CD1c-positive myeloid dendritic cell (primary cell): ENCODE results near the gene IKBKG.
"Not testable (repeated sequence)": the region's sequence is repeated elsewhere in the genome, so short reads cannot be mapped to it uniquely, and the experiment has no call there.

Experiments used
- DNase-seq: peaks from one replicate; pipeline ENCODE4 v3.0.0-alpha.2; 2016; ENCODE audit errors: extremely low spot score

Gene IKBKG, protein sequence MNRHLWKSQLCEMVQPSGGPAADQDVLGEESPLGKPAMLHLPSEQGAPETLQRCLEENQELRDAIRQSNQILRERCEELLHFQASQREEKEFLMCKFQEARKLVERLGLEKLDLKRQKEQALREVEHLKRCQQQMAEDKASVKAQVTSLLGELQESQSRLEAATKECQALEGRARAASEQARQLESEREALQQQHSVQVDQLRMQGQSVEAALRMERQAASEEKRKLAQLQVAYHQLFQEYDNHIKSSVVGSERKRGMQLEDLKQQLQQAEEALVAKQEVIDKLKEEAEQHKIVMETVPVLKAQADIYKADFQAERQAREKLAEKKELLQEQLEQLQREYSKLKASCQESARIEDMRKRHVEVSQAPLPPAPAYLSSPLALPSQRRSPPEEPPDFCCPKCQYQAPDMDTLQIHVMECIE

DNA sequence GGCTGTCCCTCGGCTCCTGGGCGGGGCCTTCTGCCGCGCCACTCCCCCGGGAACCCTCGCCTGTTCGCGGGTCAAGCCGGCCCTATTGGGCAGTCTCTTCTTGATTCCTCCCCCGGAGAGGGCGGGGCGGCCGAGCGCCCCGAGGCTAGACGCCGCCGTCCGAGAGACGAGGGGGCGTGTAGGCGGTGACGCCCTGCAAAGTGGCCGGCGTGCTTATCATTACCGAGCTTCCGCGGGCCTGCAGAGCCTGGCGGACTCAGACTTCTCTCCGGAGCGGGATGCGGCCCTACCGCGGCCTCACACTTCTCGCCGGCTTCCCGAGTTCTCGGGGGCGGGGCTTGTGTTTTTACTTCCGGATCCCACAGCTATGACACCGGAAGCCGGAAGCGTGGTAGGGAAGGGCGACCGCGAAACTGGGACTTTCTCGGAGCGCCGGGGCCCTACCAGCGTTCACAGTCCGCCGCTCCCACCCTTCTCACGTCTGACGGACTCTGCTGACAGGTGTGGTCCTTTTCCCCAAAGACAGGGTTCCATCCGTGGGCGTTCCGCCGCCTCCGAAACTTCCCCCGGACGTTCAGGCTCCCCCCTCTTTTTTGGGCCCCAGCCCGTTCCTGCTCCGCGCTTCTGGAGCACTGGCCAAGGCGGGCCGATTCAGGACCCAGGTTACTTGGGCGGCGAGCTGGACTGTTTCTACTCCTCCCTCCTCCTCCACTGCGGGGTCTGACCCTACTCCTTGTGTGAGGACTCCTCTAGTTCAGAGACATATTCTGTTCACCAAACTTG, at the start of gene IKBKG:
TSS of gene IKBKG (plus strand) at position 376 of the 783 bp plus-strand sequence. CDS start 4,383 bp downstream, outside the sequence.
- DNase-seq: peak; percentile 91

DNA sequence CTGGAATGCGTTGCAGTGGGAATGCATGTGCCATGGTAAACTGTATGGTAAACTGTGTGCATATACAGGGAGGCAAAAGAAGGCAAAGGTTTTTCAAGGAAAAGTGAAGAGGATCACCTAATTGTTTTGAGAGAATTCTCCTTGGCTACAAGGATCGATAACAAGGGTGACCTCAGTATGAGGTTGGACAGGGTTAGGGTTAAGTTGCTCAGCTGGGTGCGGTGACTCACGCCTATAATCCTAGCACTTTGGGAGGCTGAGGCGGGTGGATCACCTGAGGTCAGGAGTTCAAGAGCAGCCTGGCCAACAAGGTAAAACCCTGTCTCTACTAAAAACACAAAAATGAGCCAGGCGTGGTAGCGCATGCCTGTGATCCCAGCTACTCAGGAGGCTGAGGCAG, 46.0 kb upstream of the IKBKG start:
- not testable (repeated sequence) for DNase-seq

DNA sequence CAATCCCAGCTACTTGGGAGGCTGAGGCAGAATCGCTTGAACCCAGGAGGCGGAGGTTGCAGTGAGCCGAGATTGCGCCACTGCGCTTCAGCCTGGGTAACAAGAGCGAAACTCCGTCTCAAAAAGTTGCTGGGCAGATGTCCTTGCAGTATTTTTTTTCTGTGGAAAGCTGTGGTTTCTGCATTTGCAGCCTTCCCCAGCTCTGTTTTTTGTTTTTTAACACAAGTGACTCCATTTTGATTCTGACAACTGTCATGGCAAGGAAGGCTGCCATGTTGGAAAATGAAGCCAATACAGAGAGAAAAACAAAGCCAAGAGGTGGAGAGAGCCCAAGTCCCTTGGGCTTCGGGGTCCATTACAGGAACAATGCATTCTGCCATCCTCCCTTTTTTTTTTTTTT, 45.3 kb upstream of the IKBKG start:
- no peak for DNase-seq

DNA sequence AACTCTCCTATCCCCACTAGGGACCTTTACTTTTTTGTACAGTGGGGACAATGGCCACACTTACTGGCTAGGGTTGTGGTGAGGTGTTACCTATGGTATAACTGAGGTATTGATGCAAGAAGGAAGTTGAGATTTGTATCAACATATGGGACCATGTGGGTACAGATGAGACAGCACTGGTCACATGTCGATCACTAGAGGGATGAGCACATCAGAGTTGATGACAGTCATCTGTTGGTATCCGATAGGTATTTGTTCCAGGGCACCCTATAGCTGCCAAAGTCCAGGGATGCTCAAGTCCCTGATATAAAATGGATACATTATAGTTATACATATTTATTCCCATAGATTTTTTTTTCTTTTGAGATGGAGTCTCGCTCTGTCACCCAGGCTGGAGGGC, 44.4 kb upstream of the IKBKG start:
- DNase-seq: no peak

DNA sequence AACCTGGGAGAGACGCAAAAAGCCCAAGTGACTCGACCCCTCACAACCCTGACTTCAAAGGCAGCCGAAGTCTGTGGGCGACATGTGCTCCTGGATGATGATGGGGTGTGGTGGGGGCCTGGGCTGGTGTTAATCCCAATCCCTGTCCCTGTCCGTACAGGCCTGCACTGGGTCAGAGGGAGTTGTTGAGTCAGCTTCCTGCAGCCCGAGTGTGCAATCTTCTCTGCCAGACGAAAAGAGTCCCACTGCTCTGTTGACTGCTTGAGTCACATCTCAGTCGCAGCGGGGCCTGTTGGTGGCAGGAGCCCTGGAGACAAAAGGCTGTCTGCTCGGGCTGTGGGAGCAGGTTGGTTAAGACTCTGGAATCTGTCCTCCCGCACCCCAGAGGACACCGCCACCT, 41.7 kb upstream of the IKBKG start:
- DNase-seq: no peak

DNA sequence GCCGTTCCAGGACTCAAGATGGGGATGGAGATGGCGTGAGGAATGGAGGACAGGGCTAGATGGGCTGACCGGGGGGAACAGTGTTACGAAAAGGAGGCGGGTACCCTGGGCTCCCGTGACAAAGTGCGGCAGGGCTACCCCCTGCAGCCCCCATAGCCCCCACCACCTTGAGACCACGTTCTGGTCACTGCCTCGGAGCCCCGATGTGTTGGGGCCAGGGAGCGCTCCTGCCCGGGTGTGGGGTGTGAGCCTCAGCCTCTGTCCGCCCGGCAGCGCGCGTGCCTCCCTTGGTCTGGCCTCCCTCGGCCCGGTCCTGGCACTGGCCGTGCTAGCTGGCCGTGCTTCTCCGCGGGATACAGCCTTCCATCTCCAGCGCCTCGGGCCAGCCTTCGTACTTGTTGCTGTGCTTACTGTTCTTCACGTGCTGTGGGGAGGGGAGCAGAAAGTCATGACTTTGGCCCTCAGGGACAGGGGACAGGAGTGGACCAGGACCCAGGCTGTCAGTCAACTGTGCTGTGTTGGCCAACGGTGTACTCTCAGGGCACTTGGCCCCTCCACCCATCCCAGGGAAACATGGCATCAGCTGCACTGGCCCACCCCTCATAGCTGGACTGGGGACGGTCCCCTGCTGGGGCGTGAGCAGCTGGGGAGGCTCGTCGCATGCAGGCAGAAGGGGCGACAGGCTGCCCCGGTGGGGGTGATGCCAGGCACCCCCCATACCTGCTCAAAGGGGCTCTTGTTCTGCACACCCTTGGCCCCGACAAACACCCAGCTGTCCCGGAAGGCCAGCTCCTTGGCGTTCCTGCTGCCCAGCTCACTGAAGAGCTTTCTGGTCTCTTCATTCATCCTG, 40.7 kb upstream of the IKBKG start:
- no peak for DNase-seq

- no peak for DNase-seq
These were observed 39.6 kb upstream of the IKBKG start for GRCh38 chrX:154507673-154508383.

DNA sequence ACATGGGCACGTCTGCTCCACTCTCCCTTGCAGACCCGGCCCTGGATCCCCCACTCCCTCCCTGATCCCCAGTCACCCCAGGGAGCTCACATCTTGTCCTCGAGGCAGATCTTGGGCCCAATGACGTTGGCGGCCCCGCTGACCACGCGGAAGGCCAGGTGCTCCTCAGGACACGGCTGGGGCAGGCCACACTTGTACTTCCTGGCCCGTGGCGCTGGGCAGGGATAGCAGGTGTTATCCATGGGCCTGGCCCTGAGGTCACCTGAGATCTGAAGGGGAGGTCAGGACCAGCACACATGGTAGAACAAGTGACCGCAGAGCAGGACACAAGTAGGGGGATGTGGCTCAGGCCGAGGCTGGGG, 39.1 kb upstream of the IKBKG start:
- DNase-seq: no peak

- no peak for DNase-seq
These were observed 38.0 kb upstream of the IKBKG start for GRCh38 chrX:154509455-154509854.

DNA sequence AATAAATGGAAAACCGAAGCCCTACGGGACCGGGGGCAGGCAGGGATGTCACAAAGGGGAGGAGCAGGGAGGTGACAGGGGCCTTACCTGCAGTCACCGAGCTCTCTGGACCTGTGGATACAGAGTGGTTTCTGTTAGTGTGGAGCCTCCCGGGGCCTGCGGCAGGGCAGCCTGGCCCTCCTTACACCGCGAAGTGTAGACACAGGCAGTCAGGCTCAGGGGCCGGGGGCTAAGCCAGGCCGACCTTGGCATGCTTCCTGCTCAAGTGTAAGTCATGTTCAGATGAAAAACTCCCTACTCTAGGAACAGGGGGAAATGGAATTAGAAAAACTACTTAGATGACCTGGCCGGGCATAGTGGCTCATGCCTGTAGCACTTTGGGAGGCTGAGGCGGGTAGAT, 35.7 kb upstream of the IKBKG start:
- no peak for DNase-seq

GRCh38 chrX:154512879-154513553, 34.4 kb upstream of the IKBKG start:
- no peak for DNase-seq

GRCh38 chrX:154513716-154514115, 33.7 kb upstream of the IKBKG start:
- peak; percentile 2 for DNase-seq

DNA sequence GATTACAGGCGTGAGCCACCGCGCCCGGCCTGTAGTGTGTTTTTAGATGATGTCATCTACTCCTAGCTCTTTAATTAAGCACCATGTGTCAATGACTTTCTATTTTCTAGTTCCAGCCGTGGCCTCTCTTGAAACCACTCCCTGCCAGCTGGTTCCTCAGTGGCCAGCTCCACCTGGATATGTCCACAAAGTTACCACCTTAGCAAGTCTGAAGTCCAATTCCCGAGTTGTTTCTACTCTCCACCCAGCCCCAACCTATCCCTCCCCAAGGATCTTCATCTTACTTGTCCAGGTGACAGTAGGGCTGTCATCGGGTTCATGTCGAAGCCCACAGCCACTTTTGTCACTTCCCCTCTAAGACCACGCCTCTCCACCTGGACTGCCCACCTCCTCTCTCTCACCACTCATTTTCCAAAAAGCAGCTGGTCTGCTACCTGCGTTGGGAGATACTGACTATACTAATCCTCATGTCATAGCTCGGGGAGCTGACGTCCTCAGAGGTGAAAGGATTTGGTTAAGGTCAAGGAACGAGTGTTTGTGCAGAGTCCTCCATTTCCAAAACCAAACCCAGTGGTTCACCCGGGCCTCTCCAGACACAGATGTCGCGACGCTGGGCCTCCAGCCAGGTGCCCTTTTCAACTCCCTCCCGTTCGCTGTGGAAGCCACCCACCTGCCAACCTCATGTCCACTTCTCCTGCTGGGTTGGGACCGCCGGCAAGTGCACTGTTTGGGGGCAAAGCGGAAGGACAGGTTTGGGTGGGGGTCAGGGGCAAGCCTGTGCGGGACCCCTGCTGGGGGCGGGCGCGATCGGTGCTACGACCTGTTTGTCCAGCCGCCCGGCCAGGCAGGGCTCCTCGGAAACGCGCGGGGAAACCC, 32.1 kb upstream of the IKBKG start:
- DNase-seq: no peak

DNA sequence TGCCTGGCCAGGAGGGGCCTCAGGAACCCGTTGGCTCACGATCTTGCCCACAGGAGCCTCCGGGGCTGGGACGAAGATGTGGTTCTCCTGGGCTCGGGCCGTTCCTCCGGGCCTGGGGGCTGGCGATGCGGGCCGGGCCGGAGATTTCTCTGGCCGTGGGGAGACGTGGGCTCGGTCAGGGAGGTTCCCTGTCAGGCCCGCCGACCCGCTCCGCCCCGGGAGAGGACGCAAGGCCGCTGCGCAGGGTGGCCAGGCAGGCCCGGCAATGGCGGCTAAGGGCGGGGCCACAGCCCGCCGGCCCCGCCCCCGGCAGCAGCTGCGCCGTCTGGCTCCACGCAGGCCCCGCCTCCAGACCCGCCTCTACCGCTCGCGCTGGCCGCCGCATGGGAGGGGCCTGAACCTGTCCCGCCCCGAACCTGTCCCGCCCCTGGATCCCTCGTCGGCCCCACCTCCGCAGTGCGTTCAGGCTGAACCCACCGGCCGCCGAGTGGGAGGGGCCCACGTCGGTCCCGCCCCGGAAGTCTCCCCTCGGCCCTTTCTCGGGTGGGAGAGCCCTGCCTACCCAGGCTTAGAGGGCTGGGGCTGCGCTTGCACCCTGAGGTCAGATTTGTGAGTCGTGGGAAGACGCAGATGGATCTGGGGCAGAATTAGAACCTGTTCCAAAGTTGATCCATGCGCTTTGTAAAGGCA, 31.3 kb upstream of the IKBKG start, which contains the start of gene FAM3A:
TSS of gene FAM3A (minus strand) at position 267 of the 690 bp plus-strand sequence. CDS start 460 bp downstream, outside the sequence.
- peak; percentile 91 for DNase-seq

DNA sequence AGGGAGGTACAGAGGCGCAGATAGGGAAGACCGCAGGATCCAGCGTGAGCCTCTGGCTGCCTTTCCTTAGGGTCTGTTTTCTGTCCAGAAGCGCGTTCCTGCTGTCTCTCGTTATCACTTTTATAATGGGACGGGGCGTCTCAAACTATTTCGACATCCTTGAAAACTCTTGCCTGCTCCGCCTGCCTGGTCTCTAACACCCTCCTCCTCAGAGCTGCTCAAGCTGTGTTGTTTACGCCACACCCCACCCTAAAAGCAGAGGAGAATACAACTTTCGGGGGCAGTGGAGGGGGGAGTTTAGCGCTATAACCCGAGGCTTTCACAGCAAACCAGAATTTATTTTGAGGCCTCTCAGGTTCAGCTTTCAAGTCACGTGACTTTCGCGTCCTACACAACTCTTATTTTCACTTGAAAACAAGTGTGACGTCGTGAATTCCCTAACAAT, 30.7 kb upstream of the IKBKG start:
- DNase-seq: peak; percentile 16

GRCh38 chrX:154517101-154517781, 30.2 kb upstream of the IKBKG start:
- DNase-seq: no peak

DNA sequence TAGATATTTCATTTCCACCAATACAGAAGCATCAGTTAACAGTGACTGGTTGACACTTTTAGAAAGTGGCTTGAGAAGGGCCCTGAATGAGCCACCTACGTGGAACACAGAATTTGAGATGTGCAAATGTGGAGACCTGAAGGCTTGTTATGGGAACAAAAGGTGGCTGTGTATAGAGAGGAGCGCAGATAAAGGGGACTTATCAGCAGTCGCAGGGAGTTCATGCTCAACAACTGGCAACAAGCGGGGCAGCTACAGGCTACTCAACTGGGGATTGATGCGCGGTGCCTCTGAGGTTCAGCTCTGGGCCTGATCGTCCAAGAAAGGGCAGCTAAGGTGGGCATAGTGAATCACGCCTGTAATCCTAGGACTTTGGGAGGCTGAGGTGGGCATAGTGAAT, 28.0 kb upstream of the IKBKG start:
- no peak for DNase-seq
